AG04449 (cell line): ENCODE results near the gene ZNF275.
"Not testable (repeated sequence)": the region's sequence is repeated elsewhere in the genome, so short reads cannot be mapped to it uniquely, and the experiment has no call there.

Experiments used
- CTCF ChIA-PET: fragments of 350-600 bp; formaldehyde crosslinking; extraction: SDS; loops from one replicate; lab custom pipeline; 2021; ENCODE audit warnings: antibody characterized with exemption; lab: Yijun Ruan, JAX
- POLR2A ChIA-PET: fragments of 400-600, 350-600 bp; formaldehyde crosslinking; extraction: SDS; loops from one replicate; lab custom pipeline; 2020; ENCODE audit warnings: antibody characterized with exemption, inconsistent platforms; lab: Yijun Ruan, JAX
- DNase-seq: peaks from one replicate; pipeline ENCODE4 v3.0.0-alpha.2; 2010; ENCODE audit warnings: low read depth, low spot score
- H3K4me3 ChIP-seq: 2 replicates; pipeline ENCODE4 v1.5.1; 2011; ENCODE audit warnings: low read depth, mild to moderate bottlenecking, control low read depth, low read length
- TF ChIP-seq, protein P1 (sequence below): IDR thresholded peaks from one replicate; pipeline ENCODE4 v1.5.1; 2011; ENCODE audit warnings: mild to moderate bottlenecking, moderate library complexity, low read length, control low read depth, inconsistent platforms; ENCODE audit not compliant: insufficient read depth; ENCODE audit errors: missing control alignments

The ZNF275 gene

DNA sequence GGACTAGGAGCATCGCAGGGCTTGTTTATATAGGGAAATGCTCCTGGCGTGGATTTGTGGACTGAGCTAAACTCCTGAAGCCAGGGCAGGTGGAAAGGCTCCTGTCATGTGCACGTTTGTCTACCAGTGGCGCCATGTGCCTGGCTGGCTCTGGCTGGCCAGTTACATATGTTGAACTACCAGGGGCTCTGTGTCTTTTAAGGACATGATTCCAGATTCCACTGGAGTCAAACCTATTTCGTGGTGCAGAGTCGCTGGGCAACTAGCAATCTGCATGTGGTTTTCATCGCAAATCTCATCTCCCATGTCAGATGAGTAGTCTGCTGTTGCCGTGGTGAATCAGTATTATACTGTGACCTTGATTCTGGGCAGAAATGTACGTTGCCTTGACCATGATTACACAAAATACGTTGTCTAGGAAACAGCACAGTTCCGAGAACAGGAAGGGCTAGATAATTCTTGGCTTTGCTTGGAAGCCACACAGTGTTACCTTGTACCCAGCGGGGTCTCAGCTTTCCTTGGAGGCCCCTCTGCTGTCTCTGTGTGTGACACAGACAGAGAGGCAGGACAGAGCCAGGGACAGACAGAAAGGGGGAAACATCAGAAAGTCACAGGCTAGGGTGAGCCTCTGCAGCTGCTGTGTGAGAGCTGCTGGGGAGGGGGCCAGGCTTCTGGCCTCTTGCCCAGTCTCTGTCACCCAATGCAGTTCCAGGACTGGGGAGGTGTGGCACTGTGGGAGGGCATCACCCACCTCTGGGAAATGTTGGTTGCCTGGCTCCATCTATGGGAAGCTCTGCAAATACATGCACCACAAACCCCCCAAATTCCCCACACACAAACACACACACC, 48.0 kb downstream of the ZNF275 start:
- CTCF ChIA-PET, result no interaction called here
- POLR2A ChIA-PET, result no interaction called here
- H3K4me3 ChIP-seq, result no peak overlapping the region
- TF ChIP-seq, protein P1, sequence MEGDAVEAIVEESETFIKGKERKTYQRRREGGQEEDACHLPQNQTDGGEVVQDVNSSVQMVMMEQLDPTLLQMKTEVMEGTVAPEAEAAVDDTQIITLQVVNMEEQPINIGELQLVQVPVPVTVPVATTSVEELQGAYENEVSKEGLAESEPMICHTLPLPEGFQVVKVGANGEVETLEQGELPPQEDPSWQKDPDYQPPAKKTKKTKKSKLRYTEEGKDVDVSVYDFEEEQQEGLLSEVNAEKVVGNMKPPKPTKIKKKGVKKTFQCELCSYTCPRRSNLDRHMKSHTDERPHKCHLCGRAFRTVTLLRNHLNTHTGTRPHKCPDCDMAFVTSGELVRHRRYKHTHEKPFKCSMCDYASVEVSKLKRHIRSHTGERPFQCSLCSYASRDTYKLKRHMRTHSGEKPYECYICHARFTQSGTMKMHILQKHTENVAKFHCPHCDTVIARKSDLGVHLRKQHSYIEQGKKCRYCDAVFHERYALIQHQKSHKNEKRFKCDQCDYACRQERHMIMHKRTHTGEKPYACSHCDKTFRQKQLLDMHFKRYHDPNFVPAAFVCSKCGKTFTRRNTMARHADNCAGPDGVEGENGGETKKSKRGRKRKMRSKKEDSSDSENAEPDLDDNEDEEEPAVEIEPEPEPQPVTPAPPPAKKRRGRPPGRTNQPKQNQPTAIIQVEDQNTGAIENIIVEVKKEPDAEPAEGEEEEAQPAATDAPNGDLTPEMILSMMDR, result peak; percentile 11
- peak; percentile 62 for DNase-seq

- DNase-seq, result no peak
- POLR2A ChIA-PET, result no interaction called here
- TF ChIP-seq, protein P1, result no peak
- CTCF ChIA-PET, result no interaction called here
- no peak overlapping the region for H3K4me3 ChIP-seq
Observed at GRCh38 chrX:153382563-153383482, 48.9 kb downstream of the ZNF275 start.

DNA sequence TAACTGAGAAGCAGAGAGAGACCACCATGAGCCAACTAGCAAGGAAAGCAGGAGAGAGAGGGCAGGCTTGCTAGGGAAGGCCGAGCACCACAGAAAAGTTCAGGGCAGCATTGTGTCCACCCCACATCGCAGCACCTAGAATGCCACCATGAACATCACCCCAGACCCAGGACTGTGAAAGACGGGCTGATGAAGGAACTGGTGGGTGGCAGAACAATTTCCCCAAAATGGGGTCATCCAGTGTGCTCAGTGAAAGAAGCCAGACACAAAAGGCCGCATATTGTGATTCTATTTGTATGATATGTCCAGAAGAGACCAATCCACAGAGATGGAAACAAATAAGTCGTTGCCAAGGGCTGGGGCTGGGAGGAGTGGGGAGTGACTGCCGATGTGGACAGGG, 50.4 kb downstream of the ZNF275 start:
- no peak for DNase-seq
- H3K4me3 ChIP-seq, result no peak overlapping the region
- TF ChIP-seq, protein P1, result no peak
- CTCF ChIA-PET, result no interaction called here
- POLR2A ChIA-PET, result no interaction called here

GRCh38 chrX:153384973-153385372, 51.0 kb downstream of the ZNF275 start:
- CTCF ChIA-PET, result interaction anchor here (1.2 kb wide), 1 partner anchor 76 kb away, joined by 3 read pairs; no protein-coding TSS in a partner anchor
- H3K4me3 ChIP-seq, DNase-seq, POLR2A ChIA-PET: not testable (repeated sequence)

DNA sequence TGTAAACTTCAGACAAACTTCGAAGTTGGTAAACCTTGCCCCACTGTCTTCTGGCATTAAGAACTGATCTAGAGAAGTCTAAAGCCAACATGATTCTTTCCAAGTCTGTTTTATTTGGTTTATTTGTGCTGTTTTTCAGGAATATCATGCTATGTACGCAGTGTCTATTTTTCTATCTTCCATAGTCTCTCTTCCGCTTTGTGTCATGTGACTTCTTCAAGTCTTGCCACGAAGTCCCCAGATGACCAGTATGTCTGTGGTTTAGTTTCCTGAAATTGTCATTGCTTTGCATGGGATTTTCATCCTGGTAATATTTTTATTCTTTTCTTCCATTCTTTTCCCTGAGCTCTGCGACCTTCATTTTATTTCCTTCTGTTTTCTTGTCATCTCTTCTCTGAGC, 52.1 kb downstream of the ZNF275 start:
- DNase-seq, result no peak
- ChIA-PET POLR2A (no interaction called here), CTCF (no interaction called here)
- TF ChIP-seq, protein P1, result no peak
- H3K4me3 ChIP-seq, result no peak overlapping the region

DNA sequence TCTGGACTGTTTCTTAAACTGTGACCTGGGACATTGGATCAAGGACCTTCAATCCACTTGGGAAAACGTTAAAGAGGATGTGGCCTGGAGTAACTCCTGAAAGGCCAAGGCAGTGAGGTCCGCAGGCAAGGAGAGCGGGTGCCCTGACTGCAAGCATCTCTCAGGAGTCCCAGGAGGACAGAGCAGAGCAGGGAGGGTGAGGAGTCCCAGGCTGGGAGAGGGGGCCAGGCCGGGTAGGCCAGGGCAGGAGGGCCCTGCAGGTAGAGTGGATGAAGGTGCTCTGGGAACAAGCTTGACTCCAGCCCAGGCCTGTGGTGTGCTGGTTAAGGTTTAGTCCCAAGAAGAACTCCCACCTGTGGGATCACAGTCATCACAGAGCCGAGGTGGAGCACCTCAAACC, 53.4 kb downstream of the ZNF275 start:
- H3K4me3 ChIP-seq, result no peak overlapping the region
- POLR2A ChIA-PET, result no interaction called here
- CTCF ChIA-PET, result no interaction called here
- no peak for DNase-seq
- TF ChIP-seq, protein P1, result no peak
